Keratinocyte (primary cell): ENCODE results near the gene A3GALT2. TPM values are rescaled to one million over a fixed set of nuclear protein-coding genes. Genes with fewer than 3 reads are reported as not detected.

ENCODE experiments used
- DNase-seq: peaks from one replicate; pipeline ENCODE4 v3.0.0-alpha.2; 2011; ENCODE audit warnings: low read depth, missing footprints, low spot score
- FAIRE-seq: peaks from 2 replicates; lab custom pipeline; 2011; peaks lifted over from hg19 to GRCh38; lab: Jason Lieb, UNC
- H2AFZ ChIP-seq: 2 replicates; pipeline ENCODE4 v1.6.0; 2012; ENCODE audit warnings: low read length, control low read depth, inconsistent platforms; ENCODE audit not compliant: control insufficient read depth
- H3K27ac ChIP-seq: 2 replicates; pipeline ENCODE4 v1.5.1; 2011; ENCODE audit warnings: low read length; ENCODE audit not compliant: control insufficient read depth, insufficient read depth
- H3K27me3 ChIP-seq: 3 replicates; pipeline ENCODE4 v1.6.0; 2011; ENCODE audit warnings: low read length; ENCODE audit not compliant: control insufficient read depth, insufficient read depth; ENCODE audit errors: extremely low read depth
- H3K36me3 ChIP-seq, 2 experiments: 2 replicates in 1 of 2; 3 replicates in 1 of 2; pipeline ENCODE4 v1.5.1; 2011; ENCODE audit warnings: low read length in 2 of 2, mild to moderate bottlenecking in 1 of 2; ENCODE audit not compliant: control insufficient read depth in 2 of 2, insufficient read depth in 2 of 2; ENCODE audit errors: extremely low read depth in 1 of 2
- H3K4me1 ChIP-seq: 3 replicates; pipeline ENCODE4 v1.5.1; 2011; ENCODE audit warnings: low read length; ENCODE audit not compliant: control insufficient read depth, insufficient read depth; ENCODE audit errors: extremely low read depth
- H3K4me2 ChIP-seq: 3 replicates; pipeline ENCODE4 v1.6.0; 2011; ENCODE audit warnings: low read depth, low read length; ENCODE audit not compliant: control insufficient read depth, insufficient read depth; ENCODE audit errors: extremely low read depth
- H3K4me3 ChIP-seq, 3 experiments: fragments of 200-600 bp in 1 of 3; sonication (generic) in 1 of 3; 2 replicates in 2 of 3; 3 replicates in 1 of 3; pipeline ENCODE4 v1.5.1; 2011 to 2016; ENCODE audit warnings: low read length in 3 of 3, mild to moderate bottlenecking in 3 of 3, control low read depth in 2 of 3, inconsistent platforms in 1 of 3, low read depth in 1 of 3, mixed read lengths in 1 of 3, mixed run types in 1 of 3, moderate library complexity in 1 of 3; ENCODE audit not compliant: control insufficient read depth in 2 of 3, insufficient read depth in 2 of 3; ENCODE audit errors: extremely low read depth in 1 of 3
- H3K79me2 ChIP-seq: 2 replicates; pipeline ENCODE4 v1.6.0; 2012; ENCODE audit warnings: low read length; ENCODE audit not compliant: control insufficient read depth, insufficient read depth
- H3K9ac ChIP-seq: 3 replicates; pipeline ENCODE4 v1.6.0; 2011; ENCODE audit warnings: low read length; ENCODE audit not compliant: control insufficient read depth, insufficient read depth; ENCODE audit errors: extremely low read depth
- H3K9me1 ChIP-seq: 3 replicates; pipeline ENCODE4 v1.6.0; 2011; ENCODE audit warnings: low read length; ENCODE audit not compliant: control insufficient read depth, insufficient read depth; ENCODE audit errors: extremely low read depth
- H3K9me3 ChIP-seq: 2 replicates; pipeline ENCODE4 v1.5.1; 2012; ENCODE audit warnings: low read depth, low read length; ENCODE audit not compliant: control insufficient read depth
- H4K20me1 ChIP-seq: 3 replicates; pipeline ENCODE4 v1.6.0; 2011; ENCODE audit warnings: low read length; ENCODE audit not compliant: control insufficient read depth, insufficient read depth; ENCODE audit errors: extremely low read depth
- CTCF ChIP-seq, 3 experiments: IDR thresholded peaks in 1 of 3; conservative IDR thresholded peaks in 1 of 3; optimal IDR thresholded peaks in 1 of 3; 2 replicates in 2 of 3; 3 replicates in 1 of 3; pipeline versions ENCODE3 to v1.5.1; 2011; ENCODE audit warnings: low read length in 3 of 3, mild to moderate bottlenecking in 3 of 3, moderate library complexity in 2 of 3, control low read depth in 1 of 3, inconsistent platforms in 1 of 3; ENCODE audit not compliant: insufficient read depth in 2 of 3; ENCODE audit errors: extremely low read depth in 1 of 3
- EZH2 ChIP-seq: IDR thresholded peaks from one replicate; pipeline ENCODE4 v1.6.1; 2012; ENCODE audit warnings: inconsistent platforms, mild to moderate bottlenecking, low read length, moderate library complexity
- dilution Hi-C: fragments of 300-500 bp; cut with MboI; formaldehyde crosslinking; loops from one replicate; pipeline ENCODE4 v1.7.0; 2020; ENCODE audit warnings: low sequenced_read_pairs; ENCODE audit not compliant: extremely low pct_ligation_motif_present
- polyA plus RNA-seq, 5 experiments: library from polyadenylated mRNA; depleted of rRNA in 3 of 5; stranded (reverse) in 3 of 5; stranded (forward) in 1 of 5; unstranded in 1 of 5; fragments of >200 nt; gene quantifications; 1 replicate in 1 of 5; 2 replicates in 3 of 5; 3 replicates in 1 of 5; pipeline versions ENCODE4 v1.2.1 to v1.2.3, GENCODE V29; 2011 to 2012; ENCODE audit warnings: missing spikeins in 2 of 5, low read depth in 1 of 5, low replicate concordance in 1 of 5

A3GALT2 gene
- polyA plus RNA-seq, 1 donor (not counting 4 experiments of a cell fraction or from before 2014, with no cell fraction given) = not detected

- H3K27me3 ChIP-seq = no peaks in the 10 kb centered on the region
- H4K20me1 ChIP-seq = no peaks in the 10 kb centered on the region
- no peaks in the 10 kb centered on the region for H3K9me1 ChIP-seq
- dilution Hi-C loops = no loop called here
- H3K4me3 ChIP-seq = peak overlapping the region in 2 of 3 experiments; percentile 48 to 70
- H3K4me1 ChIP-seq = peaks cover 25% of the 10 kb centered on the region
- peak overlapping the region; percentile 89 for H3K4me2 ChIP-seq
- peak overlapping the region; percentile 74 for H3K27ac ChIP-seq
- H3K9ac ChIP-seq = peak overlapping the region; percentile 63
- H3K79me2 ChIP-seq = peaks cover 40% of the 10 kb centered on the region
- DNase-seq (no peak), FAIRE-seq (no peak)
- no peaks in the 10 kb centered on the region for H3K9me3 ChIP-seq
- H3K36me3 ChIP-seq = peaks cover 18 to 24% of the 10 kb centered on the region in 2 experiments
- TF ChIP-seq CTCF (optimal IDR thresholded peaks at IDR 0.05 in 1 of 3, IDR thresholded peaks at IDR 0.05 in 1 of 3, conservative IDR thresholded peaks at IDR 0.05 in 1 of 3; ENCODE audit: extremely low read depth in 1 of 3, insufficient read depth in 2 of 3, low read length in 3 of 3) = no peak
- peak overlapping the region; percentile 79 for H2AFZ ChIP-seq
These were observed 29.8 kb upstream of the A3GALT2 start for GRCh38 chr1:33350611-33351280.

GRCh38 chr1:33349778-33350610 is 29.1 kb upstream of the A3GALT2 start:
- H3K36me3 ChIP-seq = peaks cover 17 to 19% of the 10 kb centered on the region in 2 experiments
- dilution Hi-C loops = no loop called here
- H3K4me1 ChIP-seq = peaks cover 33% of the 10 kb centered on the region
- H3K27me3 ChIP-seq = no peaks in the 10 kb centered on the region
- DNase-seq (no peak), FAIRE-seq (no peak)
- no peaks in the 10 kb centered on the region for H3K9me3 ChIP-seq
- peak overlapping the region; percentile 54 to 79 (median 70) for H3K4me3 ChIP-seq
- H3K4me2 ChIP-seq = peak overlapping the region; percentile 89
- H3K9me1 ChIP-seq = no peaks in the 10 kb centered on the region
- H3K79me2 ChIP-seq = peaks cover 47% of the 10 kb centered on the region
- H3K27ac ChIP-seq = peak overlapping the region; percentile 74
- peak overlapping the region; percentile 69 for H3K9ac ChIP-seq
- TF ChIP-seq EZH2 (no peak), CTCF (optimal IDR thresholded peaks at IDR 0.05 in 1 of 3, IDR thresholded peaks at IDR 0.05 in 1 of 3, conservative IDR thresholded peaks at IDR 0.05 in 1 of 3; ENCODE audit: extremely low read depth in 1 of 3, insufficient read depth in 2 of 3, low read length in 3 of 3) (peak in 1 of 3 experiments; percentile 6)
- peak overlapping the region; percentile 79 for H2AFZ ChIP-seq
- no peaks in the 10 kb centered on the region for H4K20me1 ChIP-seq
